ENCODE results near the gene HSPA1L. TPM values are rescaled to one million over a fixed set of nuclear protein-coding genes. Genes with fewer than 3 reads are reported as not detected.

HSPA1L gene
- total RNA-seq, 1 experiment from 2014 or later, result 0.86 TPM

- Mint-ChIP-seq H3K27me3 (ENCODE audit: insufficient read depth, unreplicated experiment) (no peaks in the 10 kb centered on the region), H3K4me1 (ENCODE audit: low read depth, unreplicated experiment) (peaks cover 15% of the 10 kb centered on the region), H3K4me3 (ENCODE audit: unreplicated experiment) (peak within 1 kb of the TSS; percentile 98), H3K36me3 (ENCODE audit: insufficient read depth, unreplicated experiment) (peaks cover 25% of the 10 kb centered on the region), H3K9me3 (ENCODE audit: unreplicated experiment) (no peaks in the 10 kb centered on the region), H3K27ac (ENCODE audit: unreplicated experiment) (peak within 1 kb of the TSS; percentile 94)
- no peaks in the 10 kb centered on the region for H3K9me3 ChIP-seq
- H3K27me3 ChIP-seq (replicated peaks; ENCODE audit: control insufficient read depth, insufficient read depth, low read length), result no peaks in the 10 kb centered on the region
- no TSS peak for BruUV-seq (replicated peaks)
- peak; percentile 78 to 94 for TF ChIP-seq CTCF (IDR thresholded peaks at IDR 0.05; ENCODE audit: insufficient read depth in 1 of 2, low read depth in 1 of 2, low read length in 1 of 2, severe bottlenecking in 1 of 2, unreplicated experiment in 1 of 2)
- POLR2A ChIA-PET, result interaction anchor here (0.6 to 2.1 kb wide), 10 partner anchors 11 to 67 kb away, joined by 3 to 29 read pairs (median 6); partner anchors contain the start of genes DDAH2, HSPA1A, HSPA1B and HSPA1L
- H3K4me1 ChIP-seq, result 0 out of 2 replicates have a peak, but pooled peaks cover 3% of the 10 kb centered on the region
- DNase-seq, result peak; percentile 92 to 95
- peak within 1 kb of the TSS; percentile 80 for H3K4me3 ChIP-seq (ENCODE audit: low read depth, low read length)
- no peaks in the 10 kb centered on the region for H3K36me3 ChIP-seq (ENCODE audit: control insufficient read depth, insufficient read depth, low read length)
- CTCF ChIA-PET, result interaction anchor here (0.8 to 2.9 kb wide), 7 partner anchors 11 to 115 kb away, joined by 3 to 21 read pairs (median 5); partner anchors contain the start of genes HSPA1A, HSPA1L, LSM2 and LY6G5C
- intact Hi-C loops (cut with micrococcal nuclease; ENCODE audit: unreplicated experiment), result loop anchor here (1.0 kb wide), 2 partner anchors 32 to 66 kb away; partner anchors contain the start of genes DDAH2 and HSPA1B
Observed at GRCh38 chr6:31795616-31796298, 19.3 kb downstream of the HSPA1L start, which contains the start of gene VARS1. TSS of gene VARS1 (minus strand) at chr6:31795752. CDS start at chr6:31795217, 535 bp downstream.

- H3K4me3 Mint-ChIP-seq (ENCODE audit: unreplicated experiment), result peak overlapping the region; percentile 98
- BruUV-seq (replicated peaks), result no TSS peak
- Histone ChIP-seq H3K9me3 (no peaks in the 10 kb centered on the region), H3K27me3 (replicated peaks; ENCODE audit: control insufficient read depth, insufficient read depth, low read length) (no peaks in the 10 kb centered on the region), H3K36me3 (ENCODE audit: control insufficient read depth, insufficient read depth, low read length) (no peaks in the 10 kb centered on the region), H3K4me1 (0 out of 2 replicates have a peak, but pooled peaks cover 3% of the 10 kb centered on the region), H3K4me3 (ENCODE audit: low read depth, low read length) (peak overlapping the region; percentile 80)
- intact Hi-C loops (cut with micrococcal nuclease; ENCODE audit: unreplicated experiment), result no loop called here
- ChIA-PET CTCF (interaction anchor here (0.6 to 2.9 kb wide), 5 partner anchors 9 to 68 kb away, joined by 4 to 21 read pairs (median 6); partner anchors contain the start of genes HSPA1A, HSPA1L, LSM2 and NEU1), POLR2A (interaction anchor here (0.6 to 2.1 kb wide), 8 partner anchors 11 to 68 kb away, joined by 3 to 29 read pairs (median 5); partner anchors contain the start of genes HSPA1A, HSPA1B, HSPA1L and LSM2)
- H3K4me1 Mint-ChIP-seq (ENCODE audit: low read depth, unreplicated experiment), result peaks cover 21% of the 10 kb centered on the region
- TF ChIP-seq CTCF (IDR thresholded peaks at IDR 0.05; ENCODE audit: insufficient read depth in 1 of 2, low read depth in 1 of 2, low read length in 1 of 2, severe bottlenecking in 1 of 2, unreplicated experiment in 1 of 2), result no peak
- peak overlapping the region; percentile 94 for H3K27ac Mint-ChIP-seq (ENCODE audit: unreplicated experiment)
- no peaks in the 10 kb centered on the region for H3K27me3 Mint-ChIP-seq (ENCODE audit: insufficient read depth, unreplicated experiment)
- no peaks in the 10 kb centered on the region for H3K9me3 Mint-ChIP-seq (ENCODE audit: unreplicated experiment)
- peaks cover 33% of the 10 kb centered on the region for H3K36me3 Mint-ChIP-seq (ENCODE audit: insufficient read depth, unreplicated experiment)
- peak in 1 of 2 experiments; percentile 19 for DNase-seq
Observed at GRCh38 chr6:31794866-31795615, 20.0 kb downstream of the HSPA1L start.
